GM10847 (cell line): Measurements from ENCODE around the gene DUSP28.

Experiments
- POLR2A ChIP-seq: IDR thresholded peaks from 2 replicates; pipeline ENCODE4 v1.6.1; 2011; ENCODE audit not compliant: insufficient read length; ENCODE audit errors: extremely low read depth

The DUSP28 gene

DNA sequence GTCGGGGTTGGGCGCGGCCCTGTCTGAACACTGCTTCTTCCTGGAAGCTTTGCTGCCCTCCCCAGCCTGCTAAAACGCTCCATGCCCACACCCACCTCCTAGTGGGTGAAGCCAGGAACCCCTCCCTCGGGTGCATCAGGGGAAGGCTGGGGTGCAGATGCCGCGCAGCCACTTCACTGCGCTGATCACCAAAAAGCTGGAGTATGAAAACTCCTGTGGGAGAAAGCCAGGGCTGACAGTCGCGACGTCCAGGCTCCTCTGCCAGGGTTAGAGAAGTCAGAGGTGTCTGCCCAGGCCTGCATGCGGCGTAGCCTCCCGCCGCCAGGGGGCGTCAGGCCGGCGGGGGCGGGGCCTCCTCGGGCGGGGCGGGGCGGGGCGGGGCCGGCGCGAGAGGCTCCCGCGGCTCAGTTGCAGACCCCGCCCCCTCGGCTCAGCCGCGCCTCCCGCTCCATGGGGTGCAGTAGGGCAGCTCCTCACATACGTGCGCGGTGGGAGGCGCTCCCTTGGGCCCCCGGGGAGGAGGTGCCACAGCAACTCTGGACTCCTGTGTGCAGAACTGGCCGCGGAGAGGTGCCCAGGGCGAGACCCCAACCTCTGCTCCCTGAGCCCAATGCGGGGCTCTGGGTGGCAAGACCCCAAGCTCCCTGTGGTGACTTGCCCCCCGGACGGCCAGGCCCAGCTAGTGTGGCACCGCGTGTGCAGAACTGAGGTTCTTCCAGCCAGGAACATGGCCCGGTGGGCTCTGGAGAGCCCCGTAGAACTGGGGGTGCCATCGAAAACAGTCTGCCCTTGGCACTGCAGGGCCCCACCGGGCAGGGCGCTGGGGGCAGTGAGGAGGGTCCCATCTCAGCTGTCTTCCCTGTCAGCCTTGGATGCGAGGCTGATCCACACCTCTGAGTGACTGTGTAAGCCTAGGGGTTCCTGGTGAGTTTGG, 6.3 kb downstream of the DUSP28 start:
- TF ChIP-seq POLR2A = peak; percentile 46

GRCh38 chr2:240567137-240567871, 7.1 kb downstream of the DUSP28 start:
- no peak for TF ChIP-seq POLR2A

- no peak for TF ChIP-seq POLR2A
Observed at GRCh38 chr2:240567872-240568677, 7.9 kb downstream of the DUSP28 start, which contains the start of gene RNPEPL1. Gene RNPEPL1 (plus strand): TSS chr2:240568484. CDS start chr2:240568587, 103 bp downstream.

- peak; percentile 45 for TF ChIP-seq POLR2A
Observed at GRCh38 chr2:240568678-240569522, 8.7 kb downstream of the DUSP28 start.

- no peak for TF ChIP-seq POLR2A
Observed at GRCh38 chr2:240569523-240569997, 9.4 kb downstream of the DUSP28 start.

GRCh38 chr2:240569998-240570530, 9.9 kb downstream of the DUSP28 start:
- no peak for TF ChIP-seq POLR2A

GRCh38 chr2:240570531-240571313, 10.6 kb downstream of the DUSP28 start:
- no peak for TF ChIP-seq POLR2A

GRCh38 chr2:240571314-240571973, 11.3 kb downstream of the DUSP28 start:
- no peak for TF ChIP-seq POLR2A

DNA sequence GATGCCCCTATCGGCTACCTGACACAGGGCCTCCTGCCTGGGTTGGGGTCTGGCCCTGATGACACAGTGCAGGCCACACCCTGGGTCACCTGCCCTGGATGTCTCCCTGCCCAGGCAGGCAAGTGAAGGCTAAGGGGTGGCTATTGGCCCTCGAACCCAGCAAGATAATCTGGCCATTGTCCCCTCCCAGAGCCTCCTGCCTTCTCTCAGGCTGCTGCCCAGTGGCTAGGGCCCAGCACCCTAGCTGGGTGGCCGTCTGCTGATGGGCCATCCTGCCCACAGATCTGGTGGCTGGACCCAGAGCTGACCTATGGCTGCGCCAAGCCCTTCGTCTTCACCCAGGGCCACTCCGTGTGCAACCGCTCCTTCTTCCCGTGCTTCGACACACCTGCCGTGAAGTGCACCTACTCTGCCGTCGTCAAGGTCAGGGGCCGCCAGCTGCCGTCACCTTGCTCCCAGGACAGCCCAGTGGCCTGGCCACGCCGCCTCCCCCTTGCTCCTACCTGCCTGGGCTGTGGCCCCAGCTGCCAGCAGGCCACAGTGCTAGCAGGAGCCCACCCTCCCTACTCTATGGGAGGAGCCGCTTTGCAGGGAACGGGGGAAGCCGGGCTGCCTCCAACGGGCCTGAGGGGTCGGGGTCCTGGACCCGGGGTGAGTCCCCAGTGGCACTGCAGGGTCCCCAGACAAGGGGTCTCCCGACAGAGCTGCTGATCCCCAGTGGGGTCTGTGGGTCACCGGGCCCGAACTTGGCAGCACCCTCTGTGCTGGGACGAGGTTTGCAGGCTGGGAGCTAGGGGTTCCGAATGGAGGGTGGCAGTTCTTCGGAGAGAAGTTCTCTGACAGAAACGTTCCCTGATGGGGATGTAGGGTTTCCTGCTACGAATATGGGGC, 12.2 kb downstream of the DUSP28 start:
- TF ChIP-seq POLR2A = no peak

DNA sequence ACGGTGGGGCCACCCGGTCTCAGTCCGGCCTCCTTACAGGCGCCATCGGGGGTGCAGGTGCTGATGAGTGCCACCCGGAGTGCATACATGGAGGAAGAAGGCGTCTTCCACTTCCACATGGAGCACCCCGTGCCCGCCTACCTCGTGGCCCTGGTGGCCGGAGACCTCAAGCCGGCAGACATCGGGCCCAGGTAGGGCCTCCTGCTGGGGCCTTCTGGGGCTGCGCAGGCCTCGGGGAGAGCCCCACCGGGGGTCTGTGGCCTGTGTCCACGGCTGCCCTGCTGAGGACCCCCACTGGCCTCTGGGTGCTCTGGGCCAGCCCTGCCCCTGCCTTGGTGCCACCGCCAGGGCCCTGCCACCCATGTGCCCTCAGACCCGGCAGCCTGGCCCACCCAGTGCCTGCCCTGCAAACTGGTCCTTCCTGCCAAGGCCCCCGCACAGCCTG, 12.9 kb downstream of the DUSP28 start:
- no peak for TF ChIP-seq POLR2A

- no peak for TF ChIP-seq POLR2A
Observed at GRCh38 chr2:240573516-240574385, 13.6 kb downstream of the DUSP28 start.
